HG02678 (cell line): ENCODE measurements around the gene CD247.

Experiments
- ATAC-seq: cut with Tn5 transposase; IDR thresholded peaks from one replicate; pipeline ENCODE4 v1.9.1; 2021; ENCODE audit warnings: mild to moderate bottlenecking, moderate library complexity; ENCODE audit not compliant: unreplicated experiment

CD247 gene

GRCh38 chr1:167440776-167441175, 77.6 kb downstream of the CD247 start:
- ATAC-seq = no peak

GRCh38 chr1:167440345-167440744, 78.0 kb downstream of the CD247 start:
- no peak for ATAC-seq

GRCh38 chr1:167439301-167439988, 78.9 kb downstream of the CD247 start:
- ATAC-seq = no peak

GRCh38 chr1:167438171-167439138, 79.9 kb downstream of the CD247 start:
- ATAC-seq = no peak

- no peak for ATAC-seq
Measured at GRCh38 chr1:167435484-167435883, 82.8 kb downstream of the CD247 start.

- ATAC-seq = no peak
Measured at GRCh38 chr1:167434306-167434705, 84.0 kb downstream of the CD247 start.

GRCh38 chr1:167433884-167434283, 84.4 kb downstream of the CD247 start:
- ATAC-seq = no peak

GRCh38 chr1:167432780-167433179, 85.5 kb downstream of the CD247 start:
- no peak for ATAC-seq

GRCh38 chr1:167431909-167432650, 86.2 kb downstream of the CD247 start:
- ATAC-seq = no peak

- ATAC-seq = no peak
Measured at GRCh38 chr1:167431261-167431908, 86.9 kb downstream of the CD247 start.

GRCh38 chr1:167430849-167431242, 87.5 kb downstream of the CD247 start:
- ATAC-seq = no peak

- ATAC-seq = no peak
Measured at GRCh38 chr1:167430134-167430848, 88.0 kb downstream of the CD247 start.

- ATAC-seq = no peak
Measured at GRCh38 chr1:167429612-167430011, 88.7 kb downstream of the CD247 start.

GRCh38 chr1:167428395-167428794, 89.9 kb downstream of the CD247 start:
- ATAC-seq = no peak

GRCh38 chr1:167427848-167428247, 90.5 kb downstream of the CD247 start:
- no peak for ATAC-seq

GRCh38 chr1:167426716-167427115, 91.6 kb downstream of the CD247 start:
- ATAC-seq = no peak

GRCh38 chr1:167425482-167425881, 92.8 kb downstream of the CD247 start:
- ATAC-seq = no peak

- no peak for ATAC-seq
Measured at GRCh38 chr1:167423684-167424619, 94.4 kb downstream of the CD247 start.

GRCh38 chr1:167420510-167420909, 97.8 kb downstream of the CD247 start:
- no peak for ATAC-seq
